Neural crest cell (in vitro differentiated cells): Measurements from ENCODE around the gene TNFAIP8. TPM values are rescaled to one million over a fixed set of nuclear protein-coding genes. Genes with fewer than 3 reads are reported as not detected.

ENCODE experiments used
- DNase-seq: peaks from one replicate; pipeline ENCODE4 v3.0.0; 2021; ENCODE audit warnings: low read depth, mixed read lengths, low spot score
- H3K27ac Mint-ChIP-seq: one replicate; pipeline ENCODE4 v1.8.0; 2021; ENCODE audit warnings: mild to moderate bottlenecking, mixed read lengths; ENCODE audit not compliant: unreplicated experiment
- H3K27me3 Mint-ChIP-seq: 2 replicates; pipeline ENCODE4 v1.8.0; 2021; ENCODE audit warnings: low read depth, mild to moderate bottlenecking, mixed read lengths
- H3K36me3 Mint-ChIP-seq: 2 replicates; pipeline ENCODE4 v1.8.0; 2021; ENCODE audit warnings: low read depth, mild to moderate bottlenecking, mixed read lengths
- H3K4me1 Mint-ChIP-seq: 2 replicates; pipeline ENCODE4 v1.8.0; 2021; ENCODE audit warnings: mixed read lengths
- H3K4me3 Mint-ChIP-seq: one replicate; pipeline ENCODE4 v1.8.0; 2021; ENCODE audit warnings: mild to moderate bottlenecking, mixed read lengths
- H3K9me3 Mint-ChIP-seq: 2 replicates; pipeline ENCODE4 v1.8.0; 2021; ENCODE audit warnings: mixed read lengths
- total RNA-seq: library from RNA; stranded (reverse); gene quantifications from 2 replicates; pipeline ENCODE4 v1.2.1, GENCODE V29; 2021
- TF ChIP-seq, protein P1 (sequence below): fragments of 200-600 bp; sonication (generic); conservative IDR thresholded peaks from 2 replicates; pipeline ENCODE4 v1.5.0; 2021; ENCODE audit warnings: antibody characterized with exemption, mild to moderate bottlenecking

The TNFAIP8 gene
- total RNA-seq, 1 donor from 2014 or later: 8.6 TPM

- Mint-ChIP-seq H3K4me3 (no peak overlapping the region), H3K36me3 (no peaks in the 10 kb centered on the region), H3K27me3 (no peaks in the 10 kb centered on the region), H3K4me1 (peaks cover 20% of the 10 kb centered on the region), H3K27ac (peak overlapping the region; percentile 8), H3K9me3 (no peaks in the 10 kb centered on the region)
- TF ChIP-seq, protein P1, sequence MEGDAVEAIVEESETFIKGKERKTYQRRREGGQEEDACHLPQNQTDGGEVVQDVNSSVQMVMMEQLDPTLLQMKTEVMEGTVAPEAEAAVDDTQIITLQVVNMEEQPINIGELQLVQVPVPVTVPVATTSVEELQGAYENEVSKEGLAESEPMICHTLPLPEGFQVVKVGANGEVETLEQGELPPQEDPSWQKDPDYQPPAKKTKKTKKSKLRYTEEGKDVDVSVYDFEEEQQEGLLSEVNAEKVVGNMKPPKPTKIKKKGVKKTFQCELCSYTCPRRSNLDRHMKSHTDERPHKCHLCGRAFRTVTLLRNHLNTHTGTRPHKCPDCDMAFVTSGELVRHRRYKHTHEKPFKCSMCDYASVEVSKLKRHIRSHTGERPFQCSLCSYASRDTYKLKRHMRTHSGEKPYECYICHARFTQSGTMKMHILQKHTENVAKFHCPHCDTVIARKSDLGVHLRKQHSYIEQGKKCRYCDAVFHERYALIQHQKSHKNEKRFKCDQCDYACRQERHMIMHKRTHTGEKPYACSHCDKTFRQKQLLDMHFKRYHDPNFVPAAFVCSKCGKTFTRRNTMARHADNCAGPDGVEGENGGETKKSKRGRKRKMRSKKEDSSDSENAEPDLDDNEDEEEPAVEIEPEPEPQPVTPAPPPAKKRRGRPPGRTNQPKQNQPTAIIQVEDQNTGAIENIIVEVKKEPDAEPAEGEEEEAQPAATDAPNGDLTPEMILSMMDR: no peak
- DNase-seq: no peak
These were observed 29.3 kb downstream of the TNFAIP8 start for GRCh38 chr5:119385136-119385535.

DNA sequence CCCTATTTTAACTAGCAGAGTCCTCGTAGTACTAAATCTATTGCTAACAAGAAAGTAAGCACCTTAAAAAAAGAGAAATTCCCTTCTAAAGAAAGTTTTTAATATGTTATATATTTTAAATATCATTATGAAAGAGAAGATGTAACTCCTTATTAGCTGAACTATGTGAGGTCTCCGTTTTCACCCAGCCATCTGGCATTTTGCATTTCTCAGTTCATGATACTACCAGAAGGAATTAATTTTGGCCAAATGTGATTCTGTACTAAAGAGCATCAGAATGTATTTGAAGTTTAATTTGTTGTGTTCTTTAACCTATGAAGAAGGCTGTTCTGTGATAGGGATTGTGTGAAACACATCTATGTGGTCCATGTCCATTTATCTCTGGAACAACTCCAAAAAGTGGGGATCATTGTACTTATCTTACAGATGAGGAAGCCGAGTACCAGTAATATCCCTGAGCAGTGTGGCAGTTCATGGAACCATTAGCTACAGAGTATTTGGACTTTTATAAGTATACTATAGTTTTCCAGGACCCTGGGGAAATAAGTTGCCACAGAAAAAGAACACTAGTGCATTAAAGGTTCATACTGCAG is 29.8 kb downstream of the TNFAIP8 start:
- Mint-ChIP-seq H3K36me3 (no peaks in the 10 kb centered on the region), H3K9me3 (no peaks in the 10 kb centered on the region), H3K27me3 (no peaks in the 10 kb centered on the region), H3K4me1 (peaks cover 20% of the 10 kb centered on the region), H3K4me3 (no peak overlapping the region), H3K27ac (no peak overlapping the region)
- TF ChIP-seq, protein P1: no peak
- no peak for DNase-seq

GRCh38 chr5:119386596-119387344 is 31.0 kb downstream of the TNFAIP8 start:
- no peak for DNase-seq
- Mint-ChIP-seq H3K4me1 (peaks cover 20% of the 10 kb centered on the region), H3K36me3 (no peaks in the 10 kb centered on the region), H3K27ac (no peak overlapping the region), H3K27me3 (no peaks in the 10 kb centered on the region), H3K9me3 (no peaks in the 10 kb centered on the region), H3K4me3 (no peak overlapping the region)
- TF ChIP-seq, protein P1: no peak

- Mint-ChIP-seq H3K27ac (no peak overlapping the region), H3K36me3 (peaks cover 1% of the 10 kb centered on the region), H3K4me3 (no peak overlapping the region), H3K27me3 (no peaks in the 10 kb centered on the region), H3K4me1 (peaks cover 20% of the 10 kb centered on the region), H3K9me3 (no peaks in the 10 kb centered on the region)
- TF ChIP-seq, protein P1: no peak
- DNase-seq: no peak
These were observed 32.3 kb downstream of the TNFAIP8 start for GRCh38 chr5:119387945-119388618.

GRCh38 chr5:119388619-119389190 is 32.9 kb downstream of the TNFAIP8 start:
- TF ChIP-seq, protein P1: no peak
- DNase-seq: no peak
- H3K27ac Mint-ChIP-seq: no peak overlapping the region
- no peaks in the 10 kb centered on the region for H3K27me3 Mint-ChIP-seq
- H3K9me3 Mint-ChIP-seq: no peaks in the 10 kb centered on the region
- H3K36me3 Mint-ChIP-seq: peaks cover 4% of the 10 kb centered on the region
- no peak overlapping the region for H3K4me3 Mint-ChIP-seq
- H3K4me1 Mint-ChIP-seq: peaks cover 14% of the 10 kb centered on the region
